GM10266 (cell line): ENCODE measurements around the gene IRF2.

Experiments used
- DNase-seq: peaks from one replicate; pipeline ENCODE4 v3.0.0; 2012; ENCODE audit errors: extremely low spot score
- CTCF ChIP-seq: IDR thresholded peaks from 2 replicates; pipeline ENCODE4 v1.5.1; 2012; ENCODE audit warnings: mild to moderate bottlenecking, low read depth; ENCODE audit not compliant: control insufficient read depth, insufficient read depth; ENCODE audit errors: missing control alignments

The IRF2 gene

GRCh38 chr4:184464759-184465454 is 9.4 kb downstream of the IRF2 start:
- TF ChIP-seq CTCF: no peak
- no peak for DNase-seq

GRCh38 chr4:184463856-184464255 is 10.5 kb downstream of the IRF2 start:
- no peak for TF ChIP-seq CTCF
- no peak for DNase-seq

GRCh38 chr4:184463158-184463557 is 11.2 kb downstream of the IRF2 start:
- TF ChIP-seq CTCF: no peak
- DNase-seq: no peak

- no peak for DNase-seq
- TF ChIP-seq CTCF: no peak
Observed at GRCh38 chr4:184462724-184463123, 11.6 kb downstream of the IRF2 start.

GRCh38 chr4:184461711-184462441 is 12.5 kb downstream of the IRF2 start:
- no peak for TF ChIP-seq CTCF

GRCh38 chr4:184460499-184461285 is 13.7 kb downstream of the IRF2 start:
- no peak for TF ChIP-seq CTCF
- no peak for DNase-seq

More at GRCh38 chr4:184461711-184462441, 12.5 kb downstream of the IRF2 start:
- no peak for DNase-seq

- no peak for DNase-seq
- TF ChIP-seq CTCF: no peak
Observed at GRCh38 chr4:184459413-184459812, 14.9 kb downstream of the IRF2 start.
